Caco-2 (cell line): ENCODE measurements around the gene RUNX1. TPM values are rescaled to one million over a fixed set of nuclear protein-coding genes. Genes with fewer than 3 reads are reported as not detected.

Experiments used
- BruUV-seq: library from RNA; stranded (reverse); fragments of 400-500 nt; replicated peaks from 2 replicates; lab custom pipeline; 2021; lab: Mats Ljungman, UMichigan
- CTCF ChIA-PET: fragments of 300-600 bp; sonication (Branson Sonifier 250); formaldehyde crosslinking; loops from one replicate; lab custom pipeline; 2022; ENCODE audit warnings: antibody characterized with exemption; lab: Charles Lee
- POLR2A ChIA-PET: fragments of 300-600 bp; sonication (Branson Sonifier 250); formaldehyde crosslinking; loops from one replicate; lab custom pipeline; 2022; ENCODE audit warnings: antibody characterized with exemption; lab: Charles Lee
- DNase-seq, 2 experiments: peaks; one replicate each; pipeline versions ENCODE4 v3.0.0 to v3.0.0-alpha.2; 2020 to 2022
- H3K27me3 ChIP-seq: replicated peaks from 2 replicates; pipeline ENCODE4 v1.6.0; 2011; ENCODE audit warnings: low read length; ENCODE audit not compliant: control insufficient read depth, insufficient read depth
- H3K36me3 ChIP-seq: 2 replicates; pipeline ENCODE4 v1.5.1; 2011; ENCODE audit warnings: low read length; ENCODE audit not compliant: control insufficient read depth, insufficient read depth
- H3K4me1 ChIP-seq: fragments of 250-450 bp; sonication (Bioruptor Pico); 2 replicates; pipeline ENCODE4 v1.5.1; 2020; ENCODE audit warnings: mild to moderate bottlenecking
- H3K4me3 ChIP-seq: 2 replicates; pipeline ENCODE4 v1.5.1; 2011; ENCODE audit warnings: low read depth, mild to moderate bottlenecking, control low read depth, low read length
- H3K9me3 ChIP-seq: fragments of 250-450 bp; sonication (Bioruptor Pico); 2 replicates; pipeline ENCODE4 v1.5.1; 2020; ENCODE audit warnings: mild to moderate bottlenecking, moderate library complexity
- H3K27ac Mint-ChIP-seq: one replicate; pipeline ENCODE4 v1.8.0; 2022; ENCODE audit warnings: mixed read lengths; ENCODE audit not compliant: unreplicated experiment
- H3K27me3 Mint-ChIP-seq: one replicate; pipeline ENCODE4 v1.8.0; 2022; ENCODE audit warnings: mixed read lengths; ENCODE audit not compliant: insufficient read depth, unreplicated experiment
- H3K36me3 Mint-ChIP-seq: one replicate; pipeline ENCODE4 v1.8.0; 2022; ENCODE audit warnings: mild to moderate bottlenecking, mixed read lengths; ENCODE audit not compliant: insufficient read depth, unreplicated experiment
- H3K4me1 Mint-ChIP-seq: one replicate; pipeline ENCODE4 v1.8.0; 2022; ENCODE audit warnings: low read depth, mixed read lengths; ENCODE audit not compliant: unreplicated experiment
- H3K4me3 Mint-ChIP-seq: one replicate; pipeline ENCODE4 v1.8.0; 2022; ENCODE audit warnings: mild to moderate bottlenecking, moderate library complexity, mixed read lengths; ENCODE audit not compliant: unreplicated experiment
- H3K9me3 Mint-ChIP-seq: one replicate; pipeline ENCODE4 v1.8.0; 2022; ENCODE audit warnings: mixed read lengths; ENCODE audit not compliant: unreplicated experiment
- CTCF ChIP-seq, 2 experiments: fragments of 200-600 bp in 1 of 2; IDR thresholded peaks; 1 replicate in 1 of 2; 2 replicates in 1 of 2; pipeline versions ENCODE4 v1.5.1 to v1.8.0; 2011 to 2022; ENCODE audit warnings: antibody characterized with exemption in 1 of 2, control low read depth in 1 of 2, inconsistent platforms in 1 of 2, low read depth in 1 of 2, low read length in 1 of 2, mild to moderate bottlenecking in 1 of 2, moderate library complexity in 1 of 2; ENCODE audit not compliant: insufficient read depth in 1 of 2, severe bottlenecking in 1 of 2, unreplicated experiment in 1 of 2
- intact Hi-C: fragments of 100-400 bp; cut with micrococcal nuclease; formaldehyde crosslinking; loops from one replicate; pipeline ENCODE4 v1.10.0; 2022; ENCODE audit not compliant: unreplicated experiment
- total RNA-seq: library from RNA; stranded (reverse); gene quantifications from 2 replicates; pipeline ENCODE4 v1.2.3, GENCODE V29; 2022

RUNX1 gene
- total RNA-seq, 1 experiment from 2014 or later = 11.7 TPM

DNA sequence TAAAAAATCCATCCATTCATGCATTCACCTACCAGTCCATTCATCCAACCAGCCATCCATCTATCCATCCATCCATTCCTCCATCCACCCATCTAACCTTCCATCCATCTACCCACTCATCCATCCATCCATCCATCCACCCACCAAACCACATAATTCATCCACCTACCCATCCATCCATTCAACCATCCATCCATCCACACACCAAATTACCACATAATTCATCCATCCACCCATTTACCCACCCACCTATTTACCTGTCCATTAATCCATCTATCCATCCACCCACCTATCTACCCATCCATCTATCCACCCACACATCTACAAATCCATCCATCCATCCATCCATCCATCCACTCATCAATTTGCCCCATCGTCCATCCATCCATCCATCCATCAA is 308.9 kb downstream of the RUNX1 start:
- no peak overlapping the region for H3K4me3 ChIP-seq
- Mint-ChIP-seq H3K27ac (no peak overlapping the region), H3K9me3 (peaks cover 10% of the 10 kb centered on the region), H3K27me3 (no peaks in the 10 kb centered on the region), H3K36me3 (no peaks in the 10 kb centered on the region), H3K4me3 (no peak overlapping the region), H3K4me1 (peaks cover 17% of the 10 kb centered on the region)
- ChIA-PET CTCF (no interaction called here), POLR2A (no interaction called here)
- no TSS peak for BruUV-seq
- no peaks in the 10 kb centered on the region for H3K9me3 ChIP-seq
- H3K27me3 ChIP-seq = no peaks in the 10 kb centered on the region
- no peak for TF ChIP-seq CTCF (IDR thresholded peaks at IDR 0.05; ENCODE audit: insufficient read depth in 1 of 2, low read depth in 1 of 2, low read length in 1 of 2, severe bottlenecking in 1 of 2, unreplicated experiment in 1 of 2)
- no peaks in the 10 kb centered on the region for H3K36me3 ChIP-seq
- peaks cover 8% of the 10 kb centered on the region; the same call in 1 of the 2 replicates for H3K4me1 ChIP-seq
- intact Hi-C loops = no loop called here
- no peak for DNase-seq
